ENCODE measurements around the gene CSMD2.

The CSMD2 gene

GRCh38 chr1:33864460-33865389 is 300.3 kb downstream of the CSMD2 start:
- TF ChIP-seq SIN3A (IDR thresholded peaks at IDR 0.05; ENCODE audit: borderline replicate concordance, insufficient read depth, low read length) (no peak), TAF1 (IDR thresholded peaks at IDR 0.05; ENCODE audit: borderline replicate concordance, insufficient read depth, low read length) (no peak), FOXP2 (optimal IDR thresholded peaks at IDR 0.05; ENCODE audit: borderline replicate concordance, extremely low read depth, extremely low read length, insufficient read depth) (no peak), POLR2AphosphoS5 (IDR thresholded peaks at IDR 0.05; ENCODE audit: low read depth, low read length) (no peak), REST (IDR thresholded peaks at IDR 0.05; ENCODE audit: insufficient read depth in 1 of 2, low read depth in 2 of 2, low read length in 2 of 2) (no peak)

- TF ChIP-seq SIN3A (IDR thresholded peaks at IDR 0.05; ENCODE audit: borderline replicate concordance, insufficient read depth, low read length), result no peak
- no peak for TF ChIP-seq REST (IDR thresholded peaks at IDR 0.05; ENCODE audit: insufficient read depth in 1 of 2, low read depth in 2 of 2, low read length in 2 of 2)
- TF ChIP-seq TAF1 (IDR thresholded peaks at IDR 0.05; ENCODE audit: borderline replicate concordance, insufficient read depth, low read length), result no peak
- no peak for TF ChIP-seq POLR2AphosphoS5 (IDR thresholded peaks at IDR 0.05; ENCODE audit: low read depth, low read length)
- TF ChIP-seq FOXP2 (optimal IDR thresholded peaks at IDR 0.05; ENCODE audit: borderline replicate concordance, extremely low read depth, extremely low read length, insufficient read depth), result no peak
These were observed 301.3 kb downstream of the CSMD2 start, which contains the start of gene HMGB4 for GRCh38 chr1:33863779-33864178. Gene HMGB4 (plus strand): TSS chr1:33864079. CDS start chr1:33864192, 113 bp downstream.

- TF ChIP-seq SIN3A (IDR thresholded peaks at IDR 0.05; ENCODE audit: borderline replicate concordance, insufficient read depth, low read length) (no peak), REST (IDR thresholded peaks at IDR 0.05; ENCODE audit: insufficient read depth in 1 of 2, low read depth in 2 of 2, low read length in 2 of 2) (no peak), TAF1 (IDR thresholded peaks at IDR 0.05; ENCODE audit: borderline replicate concordance, insufficient read depth, low read length) (no peak), FOXP2 (optimal IDR thresholded peaks at IDR 0.05; ENCODE audit: borderline replicate concordance, extremely low read depth, extremely low read length, insufficient read depth) (no peak), POLR2AphosphoS5 (IDR thresholded peaks at IDR 0.05; ENCODE audit: low read depth, low read length) (no peak)
These were observed 304.4 kb downstream of the CSMD2 start for GRCh38 chr1:33860671-33861070.

- TF ChIP-seq SIN3A (IDR thresholded peaks at IDR 0.05; ENCODE audit: borderline replicate concordance, insufficient read depth, low read length) (no peak), REST (IDR thresholded peaks at IDR 0.05; ENCODE audit: insufficient read depth in 1 of 2, low read depth in 2 of 2, low read length in 2 of 2) (peak; percentile 62 to 85)
These were observed 310.9 kb downstream of the CSMD2 start for GRCh38 chr1:33854091-33854490.

All from PFSK-1 (cell line).